ENCODE results near the gene OSBPL7.

Gene OSBPL7

DNA sequence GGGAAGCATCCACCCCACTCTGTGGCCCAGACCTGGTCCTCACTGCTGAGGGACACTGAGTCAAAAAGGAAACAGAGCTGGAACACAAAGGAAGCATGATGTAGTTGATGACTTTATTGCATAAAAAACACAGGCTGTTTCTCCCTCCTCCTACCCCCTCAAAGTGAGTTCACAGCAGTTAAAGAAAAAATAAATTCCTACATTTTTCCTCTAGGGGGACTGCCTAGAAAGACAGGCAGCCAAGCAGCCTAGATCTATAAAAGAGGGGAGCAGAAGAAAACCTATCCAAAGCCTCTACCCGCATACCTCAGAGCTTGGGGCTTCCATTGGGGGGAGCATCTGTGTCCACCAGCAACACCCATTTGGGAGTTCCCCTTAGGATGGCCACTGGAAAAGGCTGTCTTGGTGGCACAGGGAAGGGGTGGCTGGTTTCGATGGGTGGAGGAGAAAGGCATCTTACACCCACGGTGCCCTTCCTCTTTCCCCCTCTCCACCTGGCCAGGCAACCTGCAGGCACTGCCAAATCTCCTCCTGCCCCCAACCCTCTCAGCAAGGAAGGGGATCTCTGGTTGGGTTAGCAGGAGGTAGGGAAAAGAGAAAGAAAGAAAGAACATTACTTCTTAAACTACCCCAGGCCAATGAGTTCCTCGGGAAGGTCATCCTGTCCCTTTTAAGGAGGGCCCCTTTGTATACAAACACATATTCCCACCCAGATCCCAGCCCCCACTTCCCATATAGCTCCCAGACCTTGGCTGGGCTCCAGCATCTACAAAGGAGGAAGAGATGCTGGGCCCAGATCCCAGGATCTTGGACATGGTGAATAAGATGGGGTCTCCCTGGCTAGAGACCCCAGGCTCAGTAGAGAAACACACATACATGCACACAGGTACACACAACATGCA, 23.5 kb upstream of the OSBPL7 start:
- CTCF ChIA-PET, result interaction anchor here (0.5 to 19.4 kb wide), 23 partner anchors 8 to 602 kb away, joined by 3 to 837 read pairs (median 5); partner anchors contain the start of genes CDK5RAP3, PNPO, SNX11 and SP2
- TF ChIP-seq ZBTB7A (tag by site-specific recombination; IDR thresholded peaks at IDR 0.05; ENCODE audit: low read depth) (no peak), ZNF510 (tag by site-specific recombination; IDR thresholded peaks at IDR 0.05; ENCODE audit: insufficient replicate concordance) (no peak), ZNF292 (tag by site-specific recombination; IDR thresholded peaks at IDR 0.05; ENCODE audit: borderline replicate concordance, low read depth) (no peak), ZNF394 (tag by site-specific recombination; IDR thresholded peaks at IDR 0.05; ENCODE audit: borderline replicate concordance) (no peak), ZNF223 (tag by site-specific recombination; IDR thresholded peaks at IDR 0.05) (no peak), ZNF24 (tag by site-specific recombination; IDR thresholded peaks at IDR 0.05) (no peak), ZNF391 (tag by site-specific recombination; IDR thresholded peaks at IDR 0.05; ENCODE audit: borderline replicate concordance, low read depth) (no peak), ZNF341 (tag by site-specific recombination; IDR thresholded peaks at IDR 0.05; ENCODE audit: low read depth) (peak; percentile 37; the same call in 1 of the 2 replicates), ZBTB17 (tag by site-specific recombination; IDR thresholded peaks at IDR 0.05) (peak; percentile 70), ZNF423 (tag by site-specific recombination; IDR thresholded peaks at IDR 0.05) (no peak), YY2 (tag by site-specific recombination; IDR thresholded peaks at IDR 0.05) (no peak), ZNF221 (tag by site-specific recombination; IDR thresholded peaks at IDR 0.05; ENCODE audit: borderline replicate concordance) (no peak), ZNF366 (tag by site-specific recombination; conservative IDR thresholded peaks at IDR 0.05) (no peak), KLF9 (tag by site-specific recombination; IDR thresholded peaks at IDR 0.05; ENCODE audit: low read depth) (no peak), ZBTB1 (tag by site-specific recombination; IDR thresholded peaks at IDR 0.05) (no peak), ZNF529 (tag by site-specific recombination; IDR thresholded peaks at IDR 0.05; ENCODE audit: insufficient replicate concordance) (no peak), ZBTB20 (tag by site-specific recombination; IDR thresholded peaks at IDR 0.05) (peak; percentile 42; the same call in 1 of the 2 replicates), ZNF121 (tag by site-specific recombination; IDR thresholded peaks at IDR 0.05) (no peak), ZFP3 (tag by site-specific recombination; IDR thresholded peaks at IDR 0.05; ENCODE audit: low read depth) (no peak), ZNF202 (tag by site-specific recombination; IDR thresholded peaks at IDR 0.05; ENCODE audit: borderline replicate concordance) (no peak), ZNF549 (tag by site-specific recombination; IDR thresholded peaks at IDR 0.05) (no peak)
- TF ChIP-seq, protein P1, sequence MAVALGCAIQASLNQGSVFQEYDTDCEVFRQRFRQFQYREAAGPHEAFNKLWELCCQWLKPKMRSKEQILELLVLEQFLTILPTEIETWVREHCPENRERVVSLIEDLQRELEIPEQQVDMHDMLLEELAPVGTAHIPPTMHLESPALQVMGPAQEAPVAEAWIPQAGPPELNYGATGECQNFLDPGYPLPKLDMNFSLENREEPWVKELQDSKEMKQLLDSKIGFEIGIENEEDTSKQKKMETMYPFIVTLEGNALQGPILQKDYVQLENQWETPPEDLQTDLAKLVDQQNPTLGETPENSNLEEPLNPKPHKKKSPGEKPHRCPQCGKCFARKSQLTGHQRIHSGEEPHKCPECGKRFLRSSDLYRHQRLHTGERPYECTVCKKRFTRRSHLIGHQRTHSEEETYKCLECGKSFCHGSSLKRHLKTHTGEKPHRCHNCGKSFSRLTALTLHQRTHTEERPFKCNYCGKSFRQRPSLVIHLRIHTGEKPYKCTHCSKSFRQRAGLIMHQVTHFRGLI (tag by site-specific recombination; IDR thresholded peaks at IDR 0.05), result no peak
- TF ChIP-seq, protein P2, sequence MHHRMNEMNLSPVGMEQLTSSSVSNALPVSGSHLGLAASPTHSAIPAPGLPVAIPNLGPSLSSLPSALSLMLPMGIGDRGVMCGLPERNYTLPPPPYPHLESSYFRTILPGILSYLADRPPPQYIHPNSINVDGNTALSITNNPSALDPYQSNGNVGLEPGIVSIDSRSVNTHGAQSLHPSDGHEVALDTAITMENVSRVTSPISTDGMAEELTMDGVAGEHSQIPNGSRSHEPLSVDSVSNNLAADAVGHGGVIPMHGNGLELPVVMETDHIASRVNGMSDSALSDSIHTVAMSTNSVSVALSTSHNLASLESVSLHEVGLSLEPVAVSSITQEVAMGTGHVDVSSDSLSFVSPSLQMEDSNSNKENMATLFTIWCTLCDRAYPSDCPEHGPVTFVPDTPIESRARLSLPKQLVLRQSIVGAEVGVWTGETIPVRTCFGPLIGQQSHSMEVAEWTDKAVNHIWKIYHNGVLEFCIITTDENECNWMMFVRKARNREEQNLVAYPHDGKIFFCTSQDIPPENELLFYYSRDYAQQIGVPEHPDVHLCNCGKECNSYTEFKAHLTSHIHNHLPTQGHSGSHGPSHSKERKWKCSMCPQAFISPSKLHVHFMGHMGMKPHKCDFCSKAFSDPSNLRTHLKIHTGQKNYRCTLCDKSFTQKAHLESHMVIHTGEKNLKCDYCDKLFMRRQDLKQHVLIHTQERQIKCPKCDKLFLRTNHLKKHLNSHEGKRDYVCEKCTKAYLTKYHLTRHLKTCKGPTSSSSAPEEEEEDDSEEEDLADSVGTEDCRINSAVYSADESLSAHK (tag by site-specific recombination; IDR thresholded peaks at IDR 0.05), result no peak
- TF ChIP-seq, protein P3, sequence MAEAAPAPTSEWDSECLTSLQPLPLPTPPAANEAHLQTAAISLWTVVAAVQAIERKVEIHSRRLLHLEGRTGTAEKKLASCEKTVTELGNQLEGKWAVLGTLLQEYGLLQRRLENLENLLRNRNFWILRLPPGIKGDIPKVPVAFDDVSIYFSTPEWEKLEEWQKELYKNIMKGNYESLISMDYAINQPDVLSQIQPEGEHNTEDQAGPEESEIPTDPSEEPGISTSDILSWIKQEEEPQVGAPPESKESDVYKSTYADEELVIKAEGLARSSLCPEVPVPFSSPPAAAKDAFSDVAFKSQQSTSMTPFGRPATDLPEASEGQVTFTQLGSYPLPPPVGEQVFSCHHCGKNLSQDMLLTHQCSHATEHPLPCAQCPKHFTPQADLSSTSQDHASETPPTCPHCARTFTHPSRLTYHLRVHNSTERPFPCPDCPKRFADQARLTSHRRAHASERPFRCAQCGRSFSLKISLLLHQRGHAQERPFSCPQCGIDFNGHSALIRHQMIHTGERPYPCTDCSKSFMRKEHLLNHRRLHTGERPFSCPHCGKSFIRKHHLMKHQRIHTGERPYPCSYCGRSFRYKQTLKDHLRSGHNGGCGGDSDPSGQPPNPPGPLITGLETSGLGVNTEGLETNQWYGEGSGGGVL (tag by site-specific recombination; IDR thresholded peaks at IDR 0.05), result no peak; the same call in 1 of the 2 replicates
- TF ChIP-seq, protein P4, sequence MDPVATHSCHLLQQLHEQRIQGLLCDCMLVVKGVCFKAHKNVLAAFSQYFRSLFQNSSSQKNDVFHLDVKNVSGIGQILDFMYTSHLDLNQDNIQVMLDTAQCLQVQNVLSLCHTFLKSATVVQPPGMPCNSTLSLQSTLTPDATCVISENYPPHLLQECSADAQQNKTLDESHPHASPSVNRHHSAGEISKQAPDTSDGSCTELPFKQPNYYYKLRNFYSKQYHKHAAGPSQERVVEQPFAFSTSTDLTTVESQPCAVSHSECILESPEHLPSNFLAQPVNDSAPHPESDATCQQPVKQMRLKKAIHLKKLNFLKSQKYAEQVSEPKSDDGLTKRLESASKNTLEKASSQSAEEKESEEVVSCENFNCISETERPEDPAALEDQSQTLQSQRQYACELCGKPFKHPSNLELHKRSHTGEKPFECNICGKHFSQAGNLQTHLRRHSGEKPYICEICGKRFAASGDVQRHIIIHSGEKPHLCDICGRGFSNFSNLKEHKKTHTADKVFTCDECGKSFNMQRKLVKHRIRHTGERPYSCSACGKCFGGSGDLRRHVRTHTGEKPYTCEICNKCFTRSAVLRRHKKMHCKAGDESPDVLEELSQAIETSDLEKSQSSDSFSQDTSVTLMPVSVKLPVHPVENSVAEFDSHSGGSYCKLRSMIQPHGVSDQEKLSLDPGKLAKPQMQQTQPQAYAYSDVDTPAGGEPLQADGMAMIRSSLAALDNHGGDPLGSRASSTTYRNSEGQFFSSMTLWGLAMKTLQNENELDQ (tag by site-specific recombination; IDR thresholded peaks at IDR 0.05; ENCODE audit: low read depth), result no peak
- TF ChIP-seq, protein P5, sequence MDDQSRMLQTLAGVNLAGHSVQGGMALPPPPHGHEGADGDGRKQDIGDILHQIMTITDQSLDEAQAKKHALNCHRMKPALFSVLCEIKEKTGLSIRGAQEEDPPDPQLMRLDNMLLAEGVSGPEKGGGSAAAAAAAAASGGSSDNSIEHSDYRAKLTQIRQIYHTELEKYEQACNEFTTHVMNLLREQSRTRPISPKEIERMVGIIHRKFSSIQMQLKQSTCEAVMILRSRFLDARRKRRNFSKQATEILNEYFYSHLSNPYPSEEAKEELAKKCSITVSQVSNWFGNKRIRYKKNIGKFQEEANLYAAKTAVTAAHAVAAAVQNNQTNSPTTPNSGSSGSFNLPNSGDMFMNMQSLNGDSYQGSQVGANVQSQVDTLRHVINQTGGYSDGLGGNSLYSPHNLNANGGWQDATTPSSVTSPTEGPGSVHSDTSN (CRISPR knock-in tag; IDR thresholded peaks at IDR 0.05), result no peak

More for the DNA sequence above, 23.5 kb upstream of the OSBPL7 start:
- peaks cover 0 to 4% of the 10 kb centered on the region in 2 experiments; a peak in 1 of 3 replicates for H3K36me3 ChIP-seq (ENCODE audit: control insufficient read depth in 2 of 2, insufficient read depth in 1 of 2, low read length in 2 of 2)
- no peak overlapping the region for H3K27ac ChIP-seq (ENCODE audit: extremely low read depth, low read depth, low read length)
- no peak overlapping the region for H3K4me3 ChIP-seq (ENCODE audit: low read depth, low read length)
- H3K9me3 ChIP-seq (ENCODE audit: control insufficient read depth, insufficient read depth, low read depth, low read length), result no peaks in the 10 kb centered on the region
- POLR2A ChIA-PET, result interaction anchor here (0.6 to 4.4 kb wide), 8 partner anchors 11 to 109 kb away, joined by 3 to 15 read pairs (median 4); partner anchors contain the start of genes LRRC46, MRPL10 and SP2
- H3K4me1 ChIP-seq (ENCODE audit: control insufficient read depth, insufficient read depth, low read length), result no peaks in the 10 kb centered on the region; the same call in 1 of the 2 replicates

Data from HEK293 (cell line).